C1 segment of cervical spinal cord (tissue), 14 donors: ENCODE data around the gene SNORC.

Experiments
- DNase-seq, 14 donors: peaks; one replicate each; lab custom pipeline; 2025; lab: John Stamatoyannopoulos, UW

The SNORC gene

DNA sequence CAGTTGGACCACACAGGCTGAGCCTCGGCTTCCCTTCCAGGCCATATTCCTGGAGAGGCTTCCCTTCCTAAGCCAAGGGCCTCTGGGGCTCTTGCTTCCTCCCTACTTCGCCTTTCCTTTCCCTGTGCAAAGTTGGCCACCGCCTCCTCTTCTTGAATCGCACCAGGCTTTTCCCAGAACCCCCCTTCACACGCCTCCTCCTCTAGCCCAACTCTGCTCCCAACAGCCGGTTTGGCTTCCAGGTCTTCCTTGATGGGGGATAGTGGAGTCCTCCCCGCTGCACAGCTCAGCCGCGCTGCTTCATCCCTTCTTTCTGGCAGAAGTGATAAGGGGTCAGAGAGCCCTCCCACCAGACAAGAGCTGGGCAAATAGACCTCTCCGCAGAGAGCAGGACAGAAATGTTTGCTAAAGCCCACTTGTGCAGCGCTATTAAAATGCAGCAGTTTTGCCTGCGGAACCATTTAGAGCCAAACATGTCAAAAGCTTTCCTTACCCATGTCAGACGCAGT is 56.4 kb downstream of the SNORC start:
- DNase-seq: no peak

DNA sequence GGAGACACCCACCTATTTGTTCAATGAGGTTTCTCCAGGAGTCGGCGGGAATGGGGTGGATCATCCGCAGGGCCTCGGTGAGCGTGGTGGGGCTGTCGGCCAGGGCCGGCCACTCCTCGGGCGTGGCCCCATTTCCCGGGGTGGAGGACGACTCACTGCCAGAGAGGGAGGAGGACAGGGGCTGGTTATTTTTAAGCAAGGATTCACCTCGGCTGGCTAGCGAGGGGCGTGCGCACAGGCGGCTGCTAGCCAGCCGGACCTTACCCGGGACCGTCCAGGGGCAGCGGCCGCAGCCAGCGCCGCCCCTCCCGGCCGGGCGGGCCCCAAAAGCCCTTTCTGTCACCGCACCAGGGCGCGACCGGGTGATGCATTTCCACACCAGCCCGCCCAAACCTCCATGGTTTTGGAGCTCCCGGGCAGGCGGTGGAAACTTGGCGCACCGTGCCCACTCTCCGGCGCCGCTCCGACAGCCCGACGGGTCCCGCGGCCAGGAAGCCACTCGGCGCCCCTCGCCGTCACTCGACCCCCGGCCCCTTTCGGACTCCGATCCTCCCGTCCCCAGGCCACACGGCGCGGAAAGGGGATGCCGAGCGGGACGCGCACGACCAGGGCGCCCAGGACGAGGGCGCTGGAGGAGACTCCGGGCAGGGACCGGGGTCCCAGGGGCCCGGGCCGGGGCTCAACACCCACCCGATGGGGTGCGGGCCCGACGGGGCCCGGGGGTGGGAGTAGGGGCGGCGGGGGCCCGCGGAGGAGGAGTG is 57.1 kb downstream of the SNORC start:
- no peak for DNase-seq

DNA sequence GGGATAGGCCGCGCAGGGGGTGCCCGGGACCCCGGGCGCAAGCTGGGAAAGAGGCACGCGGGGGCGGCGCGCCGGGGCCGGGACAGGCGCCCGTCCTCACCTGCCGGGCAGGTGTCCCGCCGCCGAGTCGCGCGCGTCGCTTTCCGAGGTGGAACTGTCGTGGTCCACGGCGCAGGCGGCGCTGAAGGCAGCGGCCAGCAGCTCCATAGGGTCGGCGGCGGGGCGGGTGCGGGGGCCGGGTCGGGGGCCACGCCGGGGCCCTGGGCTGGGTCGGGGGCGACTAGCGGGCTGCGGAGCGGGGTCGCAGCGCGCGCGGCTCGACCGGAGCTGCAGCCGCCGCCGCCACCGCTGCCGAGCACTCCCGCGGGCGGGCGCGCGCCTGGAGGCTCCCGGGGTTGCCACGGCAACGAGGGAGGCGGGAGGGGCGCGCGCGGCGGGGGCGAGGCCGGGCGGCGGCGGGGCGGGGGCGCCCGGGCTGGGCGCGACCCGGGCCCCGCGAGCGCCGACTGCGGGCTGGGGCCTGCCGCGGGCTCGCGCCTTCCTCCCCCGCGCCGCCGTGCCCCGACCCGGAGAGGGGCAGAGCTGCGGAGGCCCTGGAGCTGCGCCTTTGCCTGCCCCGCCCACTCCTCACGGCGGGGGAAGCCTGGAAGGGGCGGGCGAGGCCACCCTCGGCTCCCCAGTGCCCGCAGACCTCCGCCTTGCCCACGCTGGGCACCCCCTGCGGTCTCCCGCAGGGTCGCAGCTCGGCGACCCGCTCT is 57.9 kb downstream of the SNORC start:
- peak in 1 of 14 donors; percentile 32 for DNase-seq
